ENCODE results near the gene TENM3.

The TENM3 gene

DNA sequence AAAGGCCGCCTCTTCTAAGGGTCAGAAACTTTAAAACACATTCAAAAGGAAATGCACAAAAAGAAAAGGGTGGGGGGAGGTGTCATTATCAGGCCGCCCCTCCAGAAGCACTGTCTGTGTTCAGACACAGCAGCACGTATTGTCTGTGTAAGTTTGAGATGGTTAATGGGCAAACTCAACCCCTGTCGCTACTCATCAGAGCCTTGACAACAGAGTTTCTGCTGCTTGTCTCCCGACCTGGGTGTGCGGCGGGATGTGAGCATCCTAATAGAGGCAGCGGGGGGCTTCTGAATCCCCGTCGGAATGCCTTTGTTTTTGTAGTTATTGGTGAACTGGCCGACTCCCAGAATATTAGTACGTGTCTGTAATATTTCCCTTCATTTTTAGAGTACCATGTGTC lies 515.1 kb downstream of the TENM3 start:
- no peak for DNase-seq

- no peak for DNase-seq
Observed at GRCh38 chr4:182760551-182761043, 517.4 kb downstream of the TENM3 start.

DNA sequence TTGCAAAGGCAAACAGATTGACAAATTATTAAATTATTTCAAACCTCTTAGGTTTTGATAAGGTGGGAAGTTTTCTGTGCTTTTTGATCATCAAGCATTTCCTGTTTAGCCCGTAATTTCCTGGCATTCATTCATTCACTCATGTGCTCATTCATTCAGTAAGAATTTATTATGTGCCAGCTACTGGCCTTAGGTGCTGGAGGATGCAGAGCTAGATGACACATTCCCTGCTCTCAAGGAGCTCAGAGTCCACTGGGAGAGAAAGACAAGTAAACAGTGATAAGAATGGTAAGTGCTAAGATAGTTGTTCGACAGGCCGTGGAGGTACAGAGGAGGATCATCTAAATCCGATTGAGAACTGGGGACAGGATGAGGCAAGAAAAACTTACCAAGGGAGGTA lies 520.9 kb downstream of the TENM3 start:
- no peak for DNase-seq

- DNase-seq = no peak
Observed at GRCh38 chr4:182764642-182765041, 521.4 kb downstream of the TENM3 start.

GRCh38 chr4:182765987-182766856 lies 523.0 kb downstream of the TENM3 start:
- DNase-seq = no peak

GRCh38 chr4:182766857-182767250 lies 523.7 kb downstream of the TENM3 start:
- DNase-seq = no peak

DNA sequence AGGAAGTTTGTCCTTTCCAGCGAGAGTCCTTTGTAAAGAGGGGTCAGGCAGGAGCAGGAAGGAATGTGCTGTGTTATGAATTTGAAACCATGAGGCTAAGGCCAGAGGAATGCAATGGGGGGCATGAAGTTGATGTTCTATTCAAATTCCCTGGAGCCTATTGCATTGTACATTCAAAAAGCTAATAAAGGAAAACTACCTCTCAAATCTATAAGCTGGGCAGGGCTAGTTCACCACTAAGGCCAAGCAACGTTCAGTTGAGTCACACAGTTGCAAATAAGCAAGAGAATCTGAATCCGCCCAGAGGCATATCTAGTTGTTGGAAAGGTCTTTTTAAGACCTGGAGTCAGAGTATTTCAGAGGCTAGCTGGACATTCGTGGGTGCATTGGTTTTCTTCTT lies 525.6 kb downstream of the TENM3 start:
- no peak for DNase-seq

DNA sequence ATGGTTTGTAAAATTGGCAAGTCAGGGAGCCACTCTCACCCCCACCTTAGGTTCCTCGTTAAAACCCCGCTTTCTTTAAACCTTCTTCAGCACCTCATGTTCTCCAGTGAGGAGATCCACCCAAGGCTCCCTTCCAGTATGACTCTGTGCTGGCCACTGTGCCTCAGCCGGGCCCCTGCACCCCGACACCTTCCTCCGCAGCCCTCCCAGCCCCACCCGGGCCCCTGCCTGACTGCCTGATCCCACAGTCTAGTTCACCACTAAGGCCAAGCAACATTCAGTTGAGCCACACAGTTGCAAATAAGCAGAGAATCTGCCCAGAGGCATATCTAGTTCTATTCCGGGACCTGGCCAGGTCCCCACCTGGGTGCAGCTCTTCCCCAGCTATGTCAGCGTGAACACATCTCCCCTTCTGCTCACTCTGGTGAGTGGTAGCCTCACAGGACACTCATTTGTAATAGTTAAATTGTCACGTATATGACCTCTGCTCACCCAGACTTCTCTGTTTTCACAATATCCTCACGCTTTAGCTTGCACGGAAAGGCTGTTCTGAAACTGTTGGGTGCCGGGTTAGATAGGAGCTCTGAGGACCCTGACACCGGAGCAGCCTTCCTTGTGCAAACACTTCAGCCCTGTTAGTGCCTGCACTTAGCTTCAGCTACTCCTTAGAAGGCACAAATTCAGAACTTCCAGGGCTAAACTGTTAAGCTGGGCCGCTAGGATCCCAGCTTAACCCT lies 527.2 kb downstream of the TENM3 start:
- no peak for DNase-seq

GRCh38 chr4:182770996-182771514 lies 527.9 kb downstream of the TENM3 start:
- no peak for DNase-seq

- DNase-seq = no peak
Observed at GRCh38 chr4:182775075-182775474, 531.9 kb downstream of the TENM3 start.

- no peak for DNase-seq
Observed at GRCh38 chr4:182776376-182777105, 533.3 kb downstream of the TENM3 start.

DNA sequence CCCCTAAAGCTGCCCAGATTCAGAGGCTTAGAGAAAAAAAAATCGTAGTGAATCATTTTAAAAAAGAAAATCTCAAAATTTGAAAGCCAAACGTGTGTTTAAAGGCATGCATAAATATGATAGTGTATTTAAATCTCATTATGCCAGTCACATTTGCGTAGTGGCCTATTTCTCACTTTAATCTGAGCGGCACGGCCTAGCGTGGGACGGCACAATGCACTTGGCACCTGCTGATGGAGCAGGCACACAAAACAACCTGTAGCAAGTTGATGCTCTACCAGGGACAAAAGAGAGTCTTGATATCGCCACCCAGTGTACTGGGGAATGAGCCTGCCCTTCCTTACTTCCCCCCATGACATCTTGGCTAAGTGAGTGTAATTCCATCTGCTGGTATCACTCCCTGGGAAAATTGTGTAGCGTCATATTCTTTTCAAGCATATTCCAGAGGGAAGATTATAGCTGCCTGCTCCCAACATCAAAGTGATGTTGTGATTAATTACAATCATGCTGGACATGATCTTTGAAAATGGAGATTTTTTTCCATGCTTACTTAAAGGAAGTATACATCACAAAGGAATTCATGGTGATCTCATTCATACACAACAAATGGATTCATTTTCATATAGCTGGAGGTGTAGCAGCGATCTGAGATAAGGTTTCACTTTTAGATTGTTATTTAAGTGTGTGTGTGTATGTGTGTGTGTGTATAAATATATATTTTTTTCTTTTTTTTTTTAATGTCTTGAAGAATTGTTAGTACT lies 535.2 kb downstream of the TENM3 start:
- DNase-seq = no peak

GRCh38 chr4:182786991-182787390 lies 543.8 kb downstream of the TENM3 start:
- no peak for DNase-seq

- no peak for DNase-seq
Observed at GRCh38 chr4:182788201-182788600, 545.0 kb downstream of the TENM3 start.

- DNase-seq = no peak
Observed at GRCh38 chr4:182789529-182789928, 546.3 kb downstream of the TENM3 start.

GRCh38 chr4:182795446-182796238 lies 552.4 kb downstream of the TENM3 start:
- no peak for DNase-seq

DNA sequence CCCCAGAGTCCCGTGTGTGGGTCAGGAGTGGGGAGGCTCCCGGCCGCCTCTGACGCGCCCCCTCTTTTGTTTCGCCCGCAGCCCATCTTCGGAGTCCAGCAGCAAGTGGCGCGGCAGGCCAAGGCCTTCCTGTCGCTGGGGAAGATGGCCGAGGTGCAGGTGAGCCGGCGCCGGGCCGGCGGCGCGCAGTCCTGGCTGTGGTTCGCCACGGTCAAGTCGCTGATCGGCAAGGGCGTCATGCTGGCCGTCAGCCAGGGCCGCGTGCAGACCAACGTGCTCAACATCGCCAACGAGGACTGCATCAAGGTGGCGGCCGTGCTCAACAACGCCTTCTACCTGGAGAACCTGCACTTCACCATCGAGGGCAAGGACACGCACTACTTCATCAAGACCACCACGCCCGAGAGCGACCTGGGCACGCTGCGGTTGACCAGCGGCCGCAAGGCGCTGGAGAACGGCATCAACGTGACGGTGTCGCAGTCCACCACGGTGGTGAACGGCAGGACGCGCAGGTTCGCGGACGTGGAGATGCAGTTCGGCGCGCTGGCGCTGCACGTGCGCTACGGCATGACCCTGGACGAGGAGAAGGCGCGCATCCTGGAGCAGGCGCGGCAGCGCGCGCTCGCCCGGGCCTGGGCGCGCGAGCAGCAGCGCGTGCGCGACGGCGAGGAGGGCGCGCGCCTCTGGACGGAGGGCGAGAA lies 556.5 kb downstream of the TENM3 start:
- no peak for DNase-seq

DNA sequence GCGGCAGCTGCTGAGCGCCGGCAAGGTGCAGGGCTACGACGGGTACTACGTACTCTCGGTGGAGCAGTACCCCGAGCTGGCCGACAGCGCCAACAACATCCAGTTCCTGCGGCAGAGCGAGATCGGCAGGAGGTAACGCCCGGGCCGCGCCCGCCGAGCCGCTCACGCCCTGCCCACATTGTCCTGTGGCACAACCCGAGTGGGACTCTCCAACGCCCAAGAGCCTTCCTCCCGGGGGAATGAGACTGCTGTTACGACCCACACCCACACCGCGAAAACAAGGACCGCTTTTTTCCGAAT lies 557.0 kb downstream of the TENM3 start:
- DNase-seq = no peak

DNA sequence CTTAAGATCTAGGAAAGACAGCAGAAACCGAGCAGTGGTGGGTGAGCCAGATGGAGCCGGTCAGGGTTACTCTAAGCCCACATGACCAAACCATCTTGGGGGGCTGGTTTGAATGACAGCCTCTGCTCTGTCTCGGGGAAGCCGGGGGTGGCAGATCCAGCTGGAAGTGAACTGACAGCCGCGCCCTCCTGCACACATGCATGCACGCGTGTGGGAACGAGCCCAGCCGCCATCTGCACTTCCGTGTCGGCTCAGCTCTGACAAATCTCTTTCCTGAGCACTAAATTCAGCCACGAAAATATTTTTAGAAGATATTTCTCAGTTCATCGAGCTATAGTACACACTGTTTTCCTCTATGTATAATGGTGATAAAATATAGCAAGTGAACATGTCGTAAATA lies 558.4 kb downstream of the TENM3 start:
- DNase-seq = no peak

- DNase-seq = no peak
Observed at GRCh38 chr4:182802621-182803020, 559.4 kb downstream of the TENM3 start.

GRCh38 chr4:182803235-182803634 lies 560.0 kb downstream of the TENM3 start:
- no peak for DNase-seq
